Thyroid gland (tissue), 4 donors: Measurements from ENCODE around the gene PSMG4.

Experiments
- POLR2A ChIP-seq, 2 donors: fragments of 450-650 bp; IDR thresholded peaks; one replicate each; pipeline ENCODE4 v1.6.1; 2017; ENCODE audit warnings: antibody characterized with exemption in 2 of 2, mild to moderate bottlenecking in 2 of 2, moderate library complexity in 1 of 2
- TF ChIP-seq, protein P1 (sequence below), 6 experiments: fragments of 200-600 bp in 3 of 6; fragments of 450-650 bp in 3 of 6; sonication (generic) in 3 of 6; IDR thresholded peaks; one replicate each; pipeline ENCODE4 v1.5.1; 2016 to 2019; ENCODE audit warnings: antibody characterized with exemption in 6 of 6, mild to moderate bottlenecking in 2 of 6, inconsistent platforms in 1 of 6, moderate library complexity in 1 of 6

DNA sequence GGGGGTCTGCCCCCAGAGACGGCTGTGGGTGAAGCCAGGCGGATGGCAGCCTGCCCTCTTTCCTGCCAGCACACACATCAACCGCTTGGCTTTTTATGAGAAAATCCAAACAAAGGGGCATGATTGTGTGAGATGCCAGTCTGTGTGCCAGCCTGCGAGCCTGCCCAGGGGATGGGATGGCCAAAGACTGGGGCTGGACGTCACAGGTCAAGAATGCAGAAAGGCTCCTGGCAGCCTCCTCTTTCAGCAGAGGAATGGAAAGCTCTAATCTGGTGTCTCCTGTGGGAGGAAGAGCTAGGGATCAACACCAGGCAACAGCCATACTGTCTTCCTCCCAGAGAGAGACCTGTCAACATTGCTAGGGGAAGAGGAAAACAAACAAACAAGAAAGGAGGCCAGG, 47.1 kb upstream of the PSMG4 start:
- TF ChIP-seq, protein P1, sequence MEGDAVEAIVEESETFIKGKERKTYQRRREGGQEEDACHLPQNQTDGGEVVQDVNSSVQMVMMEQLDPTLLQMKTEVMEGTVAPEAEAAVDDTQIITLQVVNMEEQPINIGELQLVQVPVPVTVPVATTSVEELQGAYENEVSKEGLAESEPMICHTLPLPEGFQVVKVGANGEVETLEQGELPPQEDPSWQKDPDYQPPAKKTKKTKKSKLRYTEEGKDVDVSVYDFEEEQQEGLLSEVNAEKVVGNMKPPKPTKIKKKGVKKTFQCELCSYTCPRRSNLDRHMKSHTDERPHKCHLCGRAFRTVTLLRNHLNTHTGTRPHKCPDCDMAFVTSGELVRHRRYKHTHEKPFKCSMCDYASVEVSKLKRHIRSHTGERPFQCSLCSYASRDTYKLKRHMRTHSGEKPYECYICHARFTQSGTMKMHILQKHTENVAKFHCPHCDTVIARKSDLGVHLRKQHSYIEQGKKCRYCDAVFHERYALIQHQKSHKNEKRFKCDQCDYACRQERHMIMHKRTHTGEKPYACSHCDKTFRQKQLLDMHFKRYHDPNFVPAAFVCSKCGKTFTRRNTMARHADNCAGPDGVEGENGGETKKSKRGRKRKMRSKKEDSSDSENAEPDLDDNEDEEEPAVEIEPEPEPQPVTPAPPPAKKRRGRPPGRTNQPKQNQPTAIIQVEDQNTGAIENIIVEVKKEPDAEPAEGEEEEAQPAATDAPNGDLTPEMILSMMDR (IDR thresholded peaks at IDR 0.05) = no peak
- TF ChIP-seq POLR2A (IDR thresholded peaks at IDR 0.05) = no peak
